ENCODE data around the gene MNT.
"Not testable (repeated sequence)": the region's sequence is repeated elsewhere in the genome, so short reads cannot be mapped to it uniquely, and the experiment has no call there.

Gene MNT, protein sequence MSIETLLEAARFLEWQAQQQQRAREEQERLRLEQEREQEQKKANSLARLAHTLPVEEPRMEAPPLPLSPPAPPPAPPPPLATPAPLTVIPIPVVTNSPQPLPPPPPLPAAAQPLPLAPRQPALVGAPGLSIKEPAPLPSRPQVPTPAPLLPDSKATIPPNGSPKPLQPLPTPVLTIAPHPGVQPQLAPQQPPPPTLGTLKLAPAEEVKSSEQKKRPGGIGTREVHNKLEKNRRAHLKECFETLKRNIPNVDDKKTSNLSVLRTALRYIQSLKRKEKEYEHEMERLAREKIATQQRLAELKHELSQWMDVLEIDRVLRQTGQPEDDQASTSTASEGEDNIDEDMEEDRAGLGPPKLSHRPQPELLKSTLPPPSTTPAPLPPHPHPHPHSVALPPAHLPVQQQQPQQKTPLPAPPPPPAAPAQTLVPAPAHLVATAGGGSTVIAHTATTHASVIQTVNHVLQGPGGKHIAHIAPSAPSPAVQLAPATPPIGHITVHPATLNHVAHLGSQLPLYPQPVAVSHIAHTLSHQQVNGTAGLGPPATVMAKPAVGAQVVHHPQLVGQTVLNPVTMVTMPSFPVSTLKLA

DNA sequence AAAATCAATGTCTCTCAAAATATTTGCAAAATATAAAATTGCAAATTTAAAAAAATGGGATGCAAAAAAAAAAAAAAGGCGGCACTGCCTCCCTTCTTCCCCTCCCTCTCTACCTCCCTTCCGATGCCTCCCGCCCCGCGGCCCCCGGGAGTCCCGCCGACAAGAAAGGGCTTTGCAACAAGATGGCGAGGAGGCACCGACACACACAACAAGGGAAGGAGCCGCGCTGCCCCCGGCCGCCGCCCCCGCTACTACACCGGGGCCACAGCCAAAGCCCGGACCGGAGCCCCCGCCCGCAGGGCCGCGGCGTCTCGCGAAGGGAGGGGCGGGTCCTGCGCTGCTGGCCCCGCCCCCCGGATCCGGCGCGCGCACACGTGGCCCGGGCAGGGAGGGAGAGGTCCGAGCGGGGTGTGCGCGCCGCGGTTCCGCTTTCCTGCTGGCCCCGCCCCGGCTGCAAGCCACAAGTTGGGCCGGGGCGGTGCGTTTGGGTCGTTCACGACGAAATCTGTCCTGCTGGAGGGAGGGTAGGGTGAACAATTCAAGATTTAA is at the start of gene MNT:
Gene MNT, minus strand, starts transcription at position 184 of the 549 bp plus-strand sequence. CDS start 348 bp downstream, outside the sequence.
- peak; percentile 42 for ATAC-seq
- DNase-seq = peak; percentile 95

DNA sequence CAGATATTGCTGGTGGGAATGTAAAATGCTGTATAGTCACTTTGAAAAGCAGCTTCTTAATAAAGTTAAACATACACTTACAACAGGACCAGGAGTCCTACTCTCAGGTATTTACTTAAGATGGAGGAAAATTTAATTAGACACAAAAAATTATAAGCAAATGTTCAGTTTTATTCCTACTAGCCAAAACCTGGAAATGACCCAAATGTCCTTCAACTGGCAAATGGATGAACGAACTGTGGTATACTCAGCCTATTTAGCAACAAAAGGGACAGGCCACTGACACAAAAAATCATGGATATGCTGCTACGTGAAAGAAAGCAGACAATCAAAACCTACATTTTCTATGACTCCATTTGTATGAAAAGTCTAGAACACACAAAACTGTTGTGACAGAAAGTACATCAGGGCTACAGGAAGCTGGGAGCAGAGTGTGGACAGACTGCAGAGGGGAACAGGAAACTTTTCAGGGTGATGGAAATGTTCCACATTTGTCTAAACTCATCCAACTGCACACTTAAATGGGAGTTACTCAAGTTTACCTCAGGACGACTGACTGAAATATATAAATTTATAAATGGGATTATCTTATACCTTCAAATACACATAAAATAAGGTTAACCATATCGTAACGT is 49.3 kb upstream of the MNT start:
- ATAC-seq = no peak
- DNase-seq = no peak

DNA sequence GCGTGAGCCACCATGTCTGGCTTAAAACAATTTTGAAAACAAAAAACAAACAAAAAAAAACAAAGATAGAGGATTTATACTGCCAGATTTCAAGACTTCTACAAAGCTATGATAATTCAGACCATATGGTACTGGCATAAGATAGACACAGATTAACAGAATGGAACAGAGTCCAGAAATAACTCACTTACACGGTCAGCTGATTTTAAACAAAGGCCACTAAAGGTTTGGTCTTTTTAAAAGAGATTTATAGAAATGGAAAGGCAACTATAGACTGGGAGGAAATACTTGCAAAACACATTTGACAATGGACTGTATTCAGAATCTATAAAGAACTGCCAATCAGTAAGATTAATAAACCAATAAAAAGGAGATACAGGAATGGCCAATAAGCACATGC is 48.6 kb upstream of the MNT start:
- no peak for ATAC-seq
- DNase-seq = no peak

DNA sequence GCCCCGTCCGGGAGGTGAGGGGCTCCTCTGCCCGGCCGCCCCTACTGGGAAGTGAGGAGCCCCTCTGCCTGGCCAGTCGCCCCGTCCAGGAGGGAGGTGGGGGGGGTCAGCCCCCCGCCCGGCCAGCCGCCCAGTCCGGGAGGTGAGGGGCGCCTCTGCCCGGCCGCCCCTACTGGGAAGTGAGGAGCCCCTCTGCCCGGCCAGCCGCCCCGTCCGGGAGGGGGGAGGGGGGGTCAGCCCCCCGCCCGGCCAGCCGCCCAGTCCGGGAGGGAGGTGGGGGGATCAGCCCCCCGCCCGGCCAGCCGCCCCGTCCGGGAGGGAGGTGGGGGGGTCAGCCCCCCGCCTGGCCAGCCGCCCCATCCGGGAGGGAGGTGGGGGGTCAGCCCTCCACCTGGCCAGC is 46.6 kb upstream of the MNT start:
- ATAC-seq, DNase-seq: not testable (repeated sequence)

DNA sequence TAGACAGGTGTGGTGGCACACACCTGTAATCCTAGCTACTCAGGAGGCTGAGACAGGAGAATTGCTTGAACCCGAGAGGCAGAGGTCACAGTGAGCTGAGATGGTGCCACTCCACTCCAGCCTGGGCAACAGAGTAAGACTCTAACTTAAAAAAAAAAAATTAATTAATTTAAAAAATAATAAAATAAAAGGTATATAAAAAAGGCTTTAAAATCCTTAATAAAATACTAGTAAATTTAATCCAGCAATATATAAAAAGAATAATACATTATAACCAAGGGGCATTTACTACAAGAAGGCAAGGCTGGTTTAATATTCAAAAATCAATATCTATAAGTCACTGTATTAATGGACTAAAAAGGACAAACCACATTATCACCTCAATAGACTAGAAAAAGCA is 44.8 kb upstream of the MNT start:
- ATAC-seq = no peak
- no peak for DNase-seq

DNA sequence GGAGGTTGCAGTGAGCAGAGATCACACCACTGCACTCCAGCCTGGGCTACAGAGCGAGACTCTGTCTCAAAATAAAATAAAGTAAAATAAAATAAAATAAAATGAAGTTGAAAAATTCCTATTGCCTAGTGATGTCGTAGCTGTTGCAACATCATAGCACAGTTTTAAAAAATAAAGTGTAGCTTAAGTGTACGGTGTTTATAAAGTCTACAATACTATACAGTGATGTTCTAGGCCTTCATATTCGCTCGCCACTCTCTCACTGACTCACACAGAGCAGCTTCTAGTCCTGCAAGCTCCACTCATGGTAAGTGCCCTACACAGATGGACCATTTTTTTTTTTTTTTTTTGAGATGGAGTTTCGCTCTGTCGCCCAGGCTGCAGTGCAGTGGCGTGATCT is 43.5 kb upstream of the MNT start:
- DNase-seq (no peak), ATAC-seq (no peak)

DNA sequence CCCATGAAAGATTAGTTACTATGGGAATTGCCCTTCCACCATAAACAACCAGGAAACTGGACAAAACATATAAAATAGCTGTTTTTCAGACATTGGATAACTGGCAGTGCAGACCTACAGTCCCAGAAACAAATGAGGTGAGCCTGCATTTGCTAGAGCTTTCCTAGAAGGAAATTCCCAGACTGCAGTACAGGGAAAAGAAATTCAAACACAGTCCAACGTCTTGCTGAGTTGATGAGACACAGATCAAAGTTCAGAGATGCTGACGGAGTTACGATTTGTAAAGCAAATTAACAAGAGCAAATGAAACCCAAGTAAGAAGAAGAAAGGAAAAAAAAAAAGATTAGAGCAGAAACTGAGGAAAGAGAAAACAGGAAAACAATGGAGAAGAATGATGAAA is 41.3 kb upstream of the MNT start:
- ATAC-seq (no peak), DNase-seq (no peak)

DNA sequence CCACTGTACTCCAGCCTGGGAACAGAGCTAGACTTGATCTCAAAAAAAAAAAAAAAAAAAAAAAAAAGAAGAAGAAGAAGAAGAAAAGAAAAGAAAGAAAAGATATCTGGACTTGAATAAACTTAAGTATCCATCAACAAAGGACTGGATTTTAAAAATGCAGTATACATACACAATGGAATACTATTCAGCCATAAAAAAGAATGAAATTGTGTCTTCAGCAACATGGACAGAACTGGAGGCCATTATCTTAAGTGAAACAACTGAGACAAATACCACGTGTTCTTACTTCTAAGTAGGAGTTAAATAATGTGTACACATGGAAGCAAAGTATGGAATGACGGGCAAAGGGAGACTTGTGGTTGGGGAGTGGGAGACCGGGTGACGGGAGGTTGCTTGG is 40.1 kb upstream of the MNT start:
- DNase-seq (no peak), ATAC-seq (no peak)

DNA sequence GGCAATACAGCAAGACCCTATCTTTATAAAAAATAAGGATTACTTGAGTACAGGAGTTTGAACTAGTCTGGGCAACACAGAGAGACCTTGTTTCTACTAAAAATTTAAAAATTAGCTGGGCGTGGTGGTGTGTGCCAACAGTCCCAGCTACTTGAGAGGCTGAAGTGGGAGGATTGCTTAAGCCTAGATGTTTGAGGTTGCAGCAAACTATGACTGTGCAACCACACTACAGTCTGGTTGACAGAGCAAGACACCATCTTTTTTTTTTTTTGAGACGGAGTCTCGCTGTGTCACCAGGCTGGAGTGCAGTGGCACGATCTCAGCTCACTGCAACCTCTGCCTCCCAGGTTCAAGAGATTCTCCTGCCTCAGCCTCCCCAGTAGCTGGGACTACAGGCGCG is 39.1 kb upstream of the MNT start:
- DNase-seq, ATAC-seq: not testable (repeated sequence)

DNA sequence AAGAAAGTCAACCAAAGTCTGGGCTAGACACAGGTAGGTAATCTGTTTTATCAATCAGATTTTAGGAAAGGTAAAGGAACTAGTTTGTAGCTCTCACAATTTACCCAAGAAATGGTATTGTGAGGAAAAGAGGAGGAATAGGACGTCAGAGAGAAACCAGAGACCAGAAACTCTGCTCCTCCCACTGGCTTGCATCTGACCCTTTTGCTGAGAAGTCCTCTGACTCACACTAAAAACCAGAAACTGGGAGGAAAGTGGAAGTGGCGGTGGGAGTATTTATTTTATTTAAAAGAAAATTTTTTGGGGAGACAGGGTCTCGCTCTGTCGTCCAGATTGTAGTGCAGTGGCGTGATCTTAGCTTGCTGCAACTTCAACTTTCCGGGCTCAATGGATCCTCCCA is 38.0 kb upstream of the MNT start:
- ATAC-seq = no peak

DNA sequence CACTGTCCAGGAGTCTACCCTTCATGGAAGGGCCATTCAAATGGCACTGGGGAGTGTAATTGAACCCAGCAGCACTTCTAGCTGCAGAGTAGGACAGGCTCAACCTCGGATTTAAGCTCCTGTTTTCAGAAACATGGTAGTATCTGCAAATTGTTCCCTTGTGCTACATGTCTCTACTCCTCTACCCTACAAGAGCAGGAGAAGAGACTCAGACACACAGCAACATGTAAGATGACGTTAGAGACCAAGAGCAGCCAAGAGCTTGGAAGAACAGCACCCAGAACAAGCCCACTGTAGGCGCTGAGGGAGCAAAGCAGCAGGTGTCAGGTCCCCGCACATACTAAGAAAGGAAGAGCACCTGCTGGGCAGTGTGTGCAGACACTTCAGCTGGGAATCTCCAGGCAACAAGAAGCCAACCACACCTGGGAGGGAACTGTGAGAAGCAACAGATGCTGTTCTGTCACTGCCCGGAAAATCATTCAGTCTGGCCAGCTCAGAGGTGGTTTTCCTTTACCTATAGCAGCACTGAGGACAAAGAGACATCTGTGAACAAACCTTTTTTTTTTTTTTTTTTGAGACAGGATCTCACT is 35.6 kb upstream of the MNT start:
- ATAC-seq = no peak
- no peak for DNase-seq

More for the DNA sequence above, 38.0 kb upstream of the MNT start:
- no peak for DNase-seq

DNA sequence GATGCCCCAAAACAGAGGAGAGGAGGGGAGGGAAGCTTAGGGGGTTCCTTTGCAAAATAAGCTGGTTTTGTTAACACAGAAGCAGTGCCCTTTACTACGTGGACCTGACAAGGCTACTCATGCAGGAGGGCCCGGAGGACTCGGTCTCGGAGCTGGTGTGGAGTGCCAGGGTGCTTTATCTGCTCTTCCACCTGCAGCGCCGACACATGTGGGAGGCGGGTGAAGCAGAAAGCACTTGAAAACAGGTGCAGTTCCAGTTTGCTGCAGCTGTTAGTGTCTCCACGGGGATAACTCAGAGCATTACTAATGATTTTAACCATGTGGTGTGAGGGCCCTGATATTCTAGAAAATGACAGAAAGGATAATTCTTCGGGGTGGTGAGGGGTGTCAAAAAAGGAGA is 35.0 kb upstream of the MNT start:
- ATAC-seq = no peak
- DNase-seq = no peak

DNA sequence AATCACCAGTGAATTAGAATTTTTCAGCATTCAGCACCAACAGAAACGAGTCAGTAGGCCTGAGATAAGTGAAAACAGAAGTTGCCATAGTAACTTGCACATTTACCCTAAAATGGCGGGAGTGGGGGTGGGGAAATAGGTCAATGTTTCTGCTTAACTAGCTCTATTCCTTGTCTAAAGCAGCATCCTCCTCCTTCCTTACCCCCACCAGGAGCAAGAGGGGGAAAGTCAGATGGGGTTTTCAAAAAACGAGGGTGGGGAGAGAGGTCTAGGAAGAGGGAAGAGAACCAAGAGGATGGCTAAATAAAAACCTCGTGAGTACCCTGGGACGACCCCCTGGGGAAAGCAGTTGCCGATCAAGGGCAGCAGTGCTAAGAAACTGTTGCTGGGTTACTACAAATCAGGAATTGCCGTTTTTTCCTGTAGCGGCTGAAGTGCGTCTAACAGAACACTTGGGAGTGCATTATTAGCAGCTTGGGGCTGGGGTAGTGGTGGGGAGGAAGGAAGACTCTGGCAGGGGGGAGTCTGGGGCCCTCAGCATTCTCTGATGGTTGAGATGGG is 34.4 kb upstream of the MNT start:
- no peak for DNase-seq
- no peak for ATAC-seq

DNA sequence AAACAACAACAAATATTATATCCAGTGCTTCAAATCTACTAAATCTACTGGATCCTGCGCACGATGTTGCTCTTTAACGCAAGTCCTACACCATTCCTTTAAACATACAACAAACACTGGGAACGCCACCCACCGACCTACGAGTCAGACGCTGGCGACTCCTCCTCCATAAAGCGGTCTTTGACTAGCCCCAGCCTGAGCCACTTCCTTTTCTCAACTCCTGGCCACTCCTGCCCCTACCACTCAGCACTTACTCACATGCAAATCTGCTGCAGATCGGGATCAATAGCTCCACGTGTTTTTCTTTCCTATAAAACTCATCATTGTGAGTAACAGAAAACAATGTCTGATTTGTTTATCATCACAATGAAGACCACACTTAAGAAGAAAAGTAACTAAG is 32.8 kb upstream of the MNT start:
- DNase-seq (no peak), ATAC-seq (no peak)

DNA sequence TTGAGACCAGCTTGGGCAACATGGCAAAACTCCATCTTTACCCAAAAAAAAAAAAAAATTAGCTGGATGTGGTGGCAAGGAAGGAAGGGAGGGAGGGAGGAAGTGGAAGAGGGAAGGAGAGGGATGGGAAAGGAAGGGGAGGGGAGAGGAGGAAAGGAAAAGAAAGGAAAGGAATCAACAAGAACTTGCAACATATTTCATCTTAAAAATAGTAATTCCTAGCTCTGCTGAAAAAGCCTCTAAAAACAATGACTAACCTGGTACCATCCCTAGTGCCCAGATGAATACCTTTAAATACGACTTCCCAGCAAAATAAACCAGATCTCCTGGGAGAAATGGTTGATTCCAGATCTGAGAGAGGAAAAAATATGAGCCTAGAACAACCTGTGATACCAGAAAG is 27.1 kb upstream of the MNT start:
- ATAC-seq (no peak), DNase-seq (no peak)

DNA sequence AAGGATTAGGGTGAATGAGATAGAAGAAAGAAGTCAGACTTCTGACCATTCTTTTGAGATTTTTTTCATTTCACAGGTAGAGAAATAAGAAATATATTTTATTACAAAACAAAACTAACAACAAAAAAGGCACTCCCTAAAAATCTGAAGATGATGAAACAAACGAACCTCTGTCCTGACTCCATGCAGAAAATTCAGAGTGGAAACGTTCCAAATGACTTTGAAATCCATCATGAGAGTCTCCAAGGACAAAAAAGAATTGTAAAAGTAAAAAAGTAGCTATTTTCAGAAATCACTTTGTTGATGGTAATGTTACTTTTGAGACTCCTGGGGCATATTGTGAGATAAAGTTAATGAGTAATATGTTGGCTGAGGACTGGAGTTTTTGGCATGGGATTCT is 26.4 kb upstream of the MNT start:
- DNase-seq = no peak

DNA sequence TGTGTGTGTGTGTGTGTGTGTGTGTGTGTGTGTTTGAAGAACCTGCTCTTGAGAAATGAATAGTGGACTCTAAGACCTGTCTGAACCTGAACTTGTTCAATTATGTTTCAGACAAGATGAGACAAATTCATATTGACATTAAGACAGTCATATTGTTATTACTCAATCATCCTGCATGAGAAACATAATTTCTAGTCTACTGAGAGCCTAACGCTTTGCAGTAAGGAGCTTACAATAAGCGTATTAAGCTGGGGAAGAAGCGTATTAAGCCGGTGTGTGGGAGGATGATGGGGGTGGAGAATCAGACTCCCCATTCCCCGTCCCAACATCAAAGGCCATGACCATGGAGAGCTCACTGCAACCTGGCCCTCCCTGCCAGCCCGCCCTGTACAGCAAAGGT is 22.4 kb upstream of the MNT start:
- ATAC-seq = no peak
- no peak for DNase-seq

More for the DNA sequence above, 26.4 kb upstream of the MNT start:
- ATAC-seq = no peak

DNA sequence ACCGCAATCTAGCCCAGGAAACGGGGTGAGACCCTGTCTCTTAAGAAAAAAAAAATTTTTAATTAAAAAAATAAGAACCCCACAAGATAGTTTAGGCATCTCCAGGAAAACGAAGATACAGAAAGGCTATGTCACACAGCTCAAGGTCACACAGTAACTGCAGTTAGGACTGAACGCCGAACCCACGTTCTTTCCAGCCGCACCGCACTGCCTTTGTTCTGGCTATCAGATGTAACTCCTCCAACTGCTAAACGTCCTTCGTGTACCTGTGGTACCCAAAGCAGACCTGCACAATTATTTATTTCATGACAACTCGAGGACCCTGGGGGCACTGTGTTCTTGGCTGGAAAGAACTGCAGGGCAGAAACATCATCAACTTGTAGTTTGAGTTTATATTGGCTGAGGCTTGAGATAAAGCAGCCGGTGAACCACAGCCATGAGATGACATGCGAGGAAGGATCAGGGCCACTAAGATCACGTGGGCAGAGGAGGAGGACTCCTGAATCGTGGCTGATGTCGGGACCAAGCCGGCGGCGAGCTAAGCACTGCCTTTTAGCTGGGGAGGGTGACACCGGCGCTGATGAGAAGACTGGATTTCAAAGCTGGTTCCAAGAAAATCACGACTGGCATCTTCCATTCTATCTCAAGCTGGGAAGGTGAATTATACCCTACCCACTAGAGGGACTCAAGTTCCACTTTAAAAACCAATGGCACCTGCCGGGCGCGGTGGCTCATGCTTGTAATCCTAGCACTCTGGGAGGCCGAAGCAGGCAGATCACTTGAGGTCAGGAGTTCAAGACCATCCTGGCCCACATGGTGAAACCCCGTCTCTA is 20.7 kb upstream of the MNT start:
- DNase-seq = no peak
- ATAC-seq = no peak

DNA sequence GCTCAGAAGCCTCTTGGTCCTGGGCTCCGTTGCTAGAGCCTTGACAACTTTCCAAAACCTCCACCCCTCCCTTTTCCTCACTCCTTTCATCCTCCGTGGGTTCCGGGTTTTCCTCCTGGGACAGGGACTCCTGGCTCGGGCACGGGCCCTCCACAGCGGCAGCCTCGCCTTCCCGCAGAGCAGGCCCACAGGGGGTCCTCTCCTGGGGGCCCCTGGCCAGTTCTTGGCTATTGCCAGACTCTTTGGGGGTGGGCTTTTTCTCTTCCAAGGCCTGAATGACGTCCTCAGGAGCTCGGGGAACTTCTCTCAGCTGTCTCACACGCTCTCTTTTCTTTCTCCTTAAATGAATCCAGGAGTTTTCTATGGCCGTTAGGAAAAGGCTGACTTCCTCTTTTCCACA is 19.3 kb upstream of the MNT start:
- no peak for DNase-seq
- ATAC-seq = no peak

DNA sequence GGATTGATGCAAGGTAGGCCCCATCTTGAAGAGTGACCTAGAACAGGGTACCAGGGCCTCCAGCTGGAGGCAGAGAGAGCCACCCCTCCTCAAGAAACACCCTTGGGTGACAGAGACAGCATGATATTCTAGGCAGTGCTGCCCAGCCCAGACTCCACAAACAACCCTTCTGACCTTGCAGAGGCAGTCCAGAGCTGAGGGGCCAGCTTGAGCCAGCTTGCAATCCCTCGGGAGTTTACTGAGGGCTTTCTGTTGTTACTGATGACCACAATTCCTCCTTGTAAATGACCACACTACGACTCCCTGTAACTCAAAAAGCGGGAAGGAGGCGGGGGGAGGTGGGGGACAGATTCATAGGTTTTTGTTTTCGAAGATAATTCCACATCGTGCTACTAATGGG is 18.6 kb upstream of the MNT start:
- ATAC-seq (no peak), DNase-seq (no peak)

DNA sequence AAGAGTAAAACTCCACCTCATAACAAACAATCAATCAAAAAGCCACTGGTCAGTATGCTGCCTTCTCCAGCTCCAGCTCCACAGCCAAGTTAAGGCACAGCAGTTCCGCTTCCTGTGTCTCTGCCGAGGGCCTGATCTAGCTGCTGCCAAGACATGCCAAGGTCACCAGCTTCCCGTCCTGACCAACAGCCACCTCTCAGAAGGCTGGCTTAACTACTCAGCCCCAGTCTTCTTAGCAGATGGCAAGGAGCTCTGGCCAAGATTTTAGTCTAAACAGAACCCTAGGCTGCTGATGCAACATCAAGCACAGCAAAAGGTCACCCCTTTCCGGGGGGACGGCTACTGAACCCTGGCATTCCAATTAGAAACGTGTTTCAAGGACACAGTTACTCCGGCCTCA is 17.7 kb upstream of the MNT start:
- DNase-seq = no peak
- no peak for ATAC-seq

Data from stimulated activated naive CD8-positive, alpha-beta T cell treated with anti-CD3 and anti-CD28 coated beads, Interleukin-15, Interleukin-2, amounts not matched to agents 100 U/mL and 50 U/mL, for 24 hours (primary cell).